Activated effector memory CD4-positive, alpha-beta T cell treated with anti-CD3 and anti-CD28 coated beads, Interleukin-2, amount 50 U/mL, for 16 hours (primary cell): ENCODE results near the gene PHACTR1.

Source experiments
- DNase-seq: peaks from one replicate; pipeline ENCODE4 v3.0.0-alpha.2; 2020

Gene PHACTR1

DNA sequence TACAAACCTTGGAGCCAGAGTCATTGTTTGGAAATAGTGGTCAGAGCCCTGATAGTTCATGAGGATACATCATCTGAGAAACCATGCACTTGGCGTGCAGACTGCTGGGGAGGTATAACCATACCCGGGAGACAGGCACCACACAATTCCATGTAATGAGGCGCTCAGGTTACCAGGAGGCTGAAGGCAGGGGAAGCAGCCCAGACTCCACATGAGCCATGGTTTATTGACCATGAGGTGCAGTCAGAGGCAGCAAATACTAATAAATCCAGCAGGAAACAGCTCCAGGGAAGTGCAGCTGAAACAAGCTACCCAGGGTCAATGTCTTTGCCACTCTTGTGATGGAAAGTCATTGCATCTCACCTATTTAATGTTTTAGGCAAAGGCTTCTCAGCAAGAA, 455.7 kb downstream of the PHACTR1 start:
- no peak for DNase-seq

DNA sequence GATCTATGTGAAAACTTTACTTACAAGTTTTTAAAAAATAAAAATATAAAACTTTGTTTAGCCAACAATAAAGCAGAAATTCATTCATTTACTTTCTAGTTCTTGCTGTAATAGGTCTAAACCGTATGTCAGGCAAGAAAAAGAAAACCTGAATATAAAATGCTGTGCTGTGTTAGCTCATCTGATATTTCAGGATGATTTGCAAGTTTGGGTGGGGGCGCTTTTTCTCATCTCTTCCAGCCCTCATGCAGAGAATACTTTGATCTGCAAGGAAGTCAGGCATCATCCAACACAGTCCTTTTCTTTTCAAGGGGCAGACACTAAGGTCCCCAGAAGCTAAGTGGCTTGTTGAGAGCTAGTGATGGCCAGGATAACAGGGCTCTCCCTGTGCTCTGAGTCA, 458.5 kb downstream of the PHACTR1 start:
- DNase-seq, result no peak

DNA sequence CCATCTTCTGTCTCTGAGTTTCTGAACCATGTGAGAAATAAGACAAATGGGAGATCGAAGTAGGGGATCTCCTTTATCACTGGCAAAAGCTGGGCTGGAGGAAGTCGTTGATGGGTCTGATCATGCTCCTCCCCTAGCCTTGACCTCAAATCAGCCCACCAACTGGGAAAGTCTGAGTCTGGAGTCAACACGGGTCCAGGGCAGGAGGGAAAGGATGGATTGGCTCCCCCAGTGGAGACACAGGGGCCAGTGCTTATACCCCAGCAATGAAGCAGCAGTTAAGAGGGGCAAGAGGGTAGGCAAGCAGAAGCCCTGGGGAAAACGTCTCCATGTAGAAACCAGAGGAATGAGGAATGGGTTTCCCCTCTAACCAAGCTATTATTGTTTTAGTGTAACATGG, 459.2 kb downstream of the PHACTR1 start:
- no peak for DNase-seq

GRCh38 chr6:13177664-13178063, 461.1 kb downstream of the PHACTR1 start:
- DNase-seq, result no peak

DNA sequence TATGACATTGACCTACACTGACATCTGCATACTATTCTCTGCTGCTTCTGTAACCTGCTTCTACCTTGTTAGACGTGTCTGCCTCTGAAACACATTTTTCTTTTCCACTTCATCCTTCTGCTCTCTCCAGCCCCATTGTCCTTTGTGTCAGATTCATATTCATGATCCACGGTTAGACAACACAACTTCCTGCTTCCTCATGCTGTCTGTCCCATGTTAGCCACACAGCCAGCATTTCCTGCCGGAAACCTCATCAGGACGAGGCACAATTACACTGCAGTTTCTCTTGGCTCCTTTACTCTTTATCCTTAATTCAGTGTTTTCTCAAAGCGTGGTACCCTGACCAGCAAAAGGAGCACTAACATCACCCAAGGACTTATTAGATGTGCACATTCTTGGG, 461.5 kb downstream of the PHACTR1 start:
- no peak for DNase-seq

GRCh38 chr6:13180538-13180937, 464.0 kb downstream of the PHACTR1 start:
- no peak for DNase-seq

GRCh38 chr6:13181393-13181792, 464.8 kb downstream of the PHACTR1 start:
- DNase-seq, result no peak

DNA sequence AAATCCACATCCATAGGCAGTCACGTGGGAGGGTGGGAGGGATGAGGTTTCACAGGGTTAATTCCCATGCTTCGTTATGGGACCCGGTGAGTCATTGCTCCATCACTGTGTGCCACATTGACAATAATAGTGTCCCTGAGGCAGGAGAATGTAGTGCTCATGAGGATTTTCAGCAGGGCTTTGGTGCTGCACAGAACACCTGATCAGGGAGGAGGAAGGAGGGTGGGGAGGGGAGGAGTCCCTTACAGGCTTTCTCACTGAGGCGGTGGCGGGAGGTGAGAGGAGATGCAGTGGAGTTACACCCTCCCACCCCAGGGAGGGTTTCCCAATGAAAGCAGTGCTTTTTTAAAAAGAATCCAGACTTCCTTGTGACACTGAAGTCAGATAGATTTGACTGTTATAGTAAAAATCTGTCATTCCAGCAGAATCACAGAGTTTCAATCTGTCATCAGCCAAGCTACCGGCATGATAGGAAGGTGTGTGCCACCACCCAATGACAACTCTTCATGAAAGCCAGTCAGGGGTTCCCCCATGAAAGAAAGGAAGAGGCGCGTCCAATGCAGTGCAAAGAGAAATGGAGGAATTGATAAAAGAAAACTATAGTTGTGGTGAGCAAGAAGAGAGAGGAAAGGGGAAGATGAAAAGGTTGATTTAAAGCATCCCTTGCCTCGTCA, 467.0 kb downstream of the PHACTR1 start:
- DNase-seq, result no peak

GRCh38 chr6:13184089-13184468, 467.5 kb downstream of the PHACTR1 start:
- DNase-seq, result no peak

DNA sequence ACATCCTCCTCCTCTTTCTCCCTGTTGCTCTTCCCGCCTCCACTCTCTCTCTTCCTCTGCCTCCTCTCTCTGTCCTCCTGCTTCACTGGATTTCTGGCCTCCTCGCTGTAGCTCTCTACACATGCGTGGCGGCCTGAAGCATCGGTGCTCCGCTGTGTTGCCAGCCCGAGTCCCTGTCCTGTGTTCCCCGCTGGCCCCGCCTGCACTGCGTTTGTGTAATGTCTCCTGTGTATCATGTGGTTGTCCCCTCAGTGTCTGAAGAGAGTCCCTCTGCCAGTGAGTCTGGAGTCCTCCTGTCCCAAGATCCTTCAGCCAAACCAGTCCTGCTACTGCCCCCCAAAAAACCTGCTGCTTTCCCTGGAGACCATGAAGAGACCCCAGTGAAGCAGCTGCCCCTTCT, 468.0 kb downstream of the PHACTR1 start:
- no peak for DNase-seq

DNA sequence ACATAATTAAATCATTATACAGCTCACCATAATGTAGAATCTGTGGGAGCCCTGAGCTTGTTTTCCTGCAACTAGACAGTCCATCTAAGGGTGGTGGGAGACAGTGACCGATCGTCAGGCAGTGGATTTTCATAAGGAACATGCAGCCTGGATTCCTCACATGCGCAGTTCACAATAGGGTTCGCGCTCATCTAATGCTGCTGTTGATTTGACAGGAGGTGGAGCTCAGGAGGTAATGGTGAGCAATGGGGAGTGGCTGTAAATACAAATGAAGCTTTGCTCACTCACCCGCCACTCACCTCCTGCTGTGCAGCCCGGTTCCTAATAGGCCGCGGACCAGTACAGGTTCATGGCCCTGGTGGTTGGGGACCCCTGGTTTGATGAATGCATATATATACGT, 470.3 kb downstream of the PHACTR1 start:
- no peak for DNase-seq

DNA sequence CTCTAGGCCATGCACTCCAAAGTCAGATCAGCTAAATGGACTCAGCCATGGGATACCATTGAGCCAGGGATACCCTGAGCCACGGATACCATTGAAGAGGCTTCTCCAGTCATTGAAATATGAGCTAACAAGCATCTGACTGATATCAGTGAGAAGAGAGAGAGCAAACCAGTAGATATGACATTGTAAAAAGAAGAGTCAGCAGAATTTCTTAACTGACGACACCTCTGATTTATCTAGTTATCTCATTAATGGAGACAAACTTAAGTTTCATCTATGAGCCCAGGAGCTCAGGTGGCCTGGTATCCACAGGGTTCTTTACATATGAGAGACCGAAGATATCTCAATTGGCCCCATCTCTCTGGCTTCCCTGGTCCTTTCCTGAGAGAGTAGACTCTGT, 471.1 kb downstream of the PHACTR1 start:
- DNase-seq, result no peak

GRCh38 chr6:13188306-13188705, 471.7 kb downstream of the PHACTR1 start:
- DNase-seq, result no peak

- DNase-seq, result no peak
These were observed 473.1 kb downstream of the PHACTR1 start for GRCh38 chr6:13189710-13190109.

GRCh38 chr6:13190376-13190775, 473.8 kb downstream of the PHACTR1 start:
- DNase-seq, result no peak

DNA sequence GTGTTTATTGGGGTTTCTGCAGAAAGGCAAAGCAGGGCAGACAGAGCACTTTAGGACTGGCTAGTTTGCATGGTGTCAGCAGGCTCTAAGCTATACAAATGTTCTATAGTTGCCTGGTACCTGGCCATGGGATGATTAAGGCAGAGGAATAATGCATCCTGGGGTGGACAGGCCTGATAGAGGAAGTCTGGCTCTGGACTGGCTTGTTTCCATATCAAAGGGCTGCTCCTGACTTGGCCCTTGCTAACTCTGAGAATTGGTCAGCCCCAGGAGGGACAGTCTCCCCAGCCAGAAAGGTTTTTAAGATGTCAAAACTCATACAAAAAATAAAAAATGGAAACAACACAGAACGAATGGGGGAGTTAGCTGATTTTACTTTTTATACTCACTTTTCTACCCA, 474.9 kb downstream of the PHACTR1 start:
- DNase-seq, result no peak

GRCh38 chr6:13194852-13195251, 478.3 kb downstream of the PHACTR1 start:
- DNase-seq, result no peak

DNA sequence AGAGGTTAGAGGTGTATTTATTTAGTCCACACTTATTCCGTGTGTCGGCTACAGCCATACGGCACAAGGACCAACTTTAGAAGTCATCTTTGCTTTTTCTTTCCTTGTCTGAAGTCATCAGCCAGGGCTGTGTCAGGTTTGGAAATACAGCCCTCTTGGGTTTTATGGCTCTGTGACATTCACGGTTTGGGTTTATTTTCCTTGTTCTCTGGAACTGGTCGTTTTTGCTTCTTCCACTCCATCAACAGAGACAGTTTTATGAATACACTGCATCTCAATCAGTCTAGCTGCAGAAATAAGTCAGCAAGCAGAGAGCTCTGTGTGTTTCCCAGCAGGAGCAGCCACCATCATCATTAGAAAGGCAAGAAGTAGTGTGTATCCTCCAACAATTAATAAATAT, 479.2 kb downstream of the PHACTR1 start:
- no peak for DNase-seq

- no peak for DNase-seq
These were observed 481.6 kb downstream of the PHACTR1 start for GRCh38 chr6:13198168-13198567.

DNA sequence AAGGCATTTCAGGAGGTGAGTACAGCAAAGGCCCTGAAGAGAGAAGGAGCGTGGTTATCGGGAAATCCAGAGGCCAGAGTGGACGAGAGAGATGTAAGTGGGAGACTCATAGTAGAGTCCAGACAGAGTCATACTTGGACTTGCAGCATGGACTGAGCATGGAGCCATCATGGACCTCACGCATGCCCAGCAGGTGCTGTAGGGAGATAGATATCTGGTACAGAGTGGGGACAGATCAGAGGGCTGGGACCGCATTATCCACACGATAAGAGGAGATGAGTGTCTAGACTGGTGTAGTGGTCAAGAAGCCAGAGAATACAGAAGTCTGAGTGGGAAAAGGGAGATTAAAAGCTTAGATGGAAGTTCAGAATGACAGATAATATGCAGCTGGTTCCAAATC, 484.8 kb downstream of the PHACTR1 start:
- DNase-seq, result no peak

DNA sequence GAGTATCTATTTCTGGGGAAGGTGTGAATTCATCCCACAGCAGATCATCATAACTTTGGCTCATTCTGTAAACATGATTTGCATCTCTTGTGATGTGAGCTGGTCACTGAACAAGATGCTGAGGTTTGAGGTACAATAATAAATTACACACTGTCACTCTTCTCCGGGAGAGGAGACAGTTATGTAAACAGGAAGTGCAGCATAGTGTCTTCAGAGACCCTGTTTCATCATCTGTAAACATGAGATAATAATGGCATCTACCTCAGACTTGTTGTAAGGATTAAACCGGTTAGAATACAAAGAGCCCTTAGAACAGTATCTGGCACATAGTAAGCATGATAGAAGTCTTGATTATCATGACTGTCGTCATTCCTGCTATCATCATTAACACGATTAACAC, 486.6 kb downstream of the PHACTR1 start:
- no peak for DNase-seq

DNA sequence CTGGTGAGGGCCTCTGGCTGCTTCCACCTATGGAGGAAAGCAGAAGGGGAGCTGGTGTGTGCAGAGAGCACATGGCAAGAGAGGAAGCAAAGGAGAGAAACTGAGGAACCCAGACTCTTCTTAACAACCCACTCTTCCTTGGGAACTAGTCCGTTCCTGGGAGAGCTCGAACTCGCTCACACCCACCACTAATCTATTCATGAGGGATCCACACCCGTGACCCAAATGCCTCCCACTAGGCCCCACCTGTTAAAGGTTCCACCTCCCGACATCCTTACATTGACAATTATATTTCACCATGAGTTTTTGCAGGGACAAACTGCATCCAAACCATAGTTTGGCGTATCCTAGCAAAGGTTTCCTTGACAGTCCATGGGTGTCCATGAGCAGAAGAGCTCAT, 488.5 kb downstream of the PHACTR1 start:
- no peak for DNase-seq

DNA sequence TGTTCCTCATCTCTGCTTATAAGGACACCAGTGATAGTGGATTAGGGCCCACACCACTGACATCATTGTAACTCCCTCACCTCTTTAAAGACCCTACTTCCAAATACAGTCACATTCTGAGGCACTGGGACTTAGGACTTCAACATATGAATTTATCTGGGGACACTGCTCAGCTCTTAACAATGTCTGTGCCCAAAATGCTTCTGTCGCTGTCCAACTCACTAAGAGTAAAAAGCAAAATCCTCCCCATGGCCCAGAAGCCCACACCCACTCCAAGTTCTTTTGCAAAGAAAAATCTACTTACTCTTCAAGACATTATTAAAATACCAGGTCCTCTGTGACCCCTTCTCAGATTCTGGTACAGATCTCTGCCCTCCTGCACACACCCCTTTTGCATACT, 495.5 kb downstream of the PHACTR1 start:
- DNase-seq, result no peak

DNA sequence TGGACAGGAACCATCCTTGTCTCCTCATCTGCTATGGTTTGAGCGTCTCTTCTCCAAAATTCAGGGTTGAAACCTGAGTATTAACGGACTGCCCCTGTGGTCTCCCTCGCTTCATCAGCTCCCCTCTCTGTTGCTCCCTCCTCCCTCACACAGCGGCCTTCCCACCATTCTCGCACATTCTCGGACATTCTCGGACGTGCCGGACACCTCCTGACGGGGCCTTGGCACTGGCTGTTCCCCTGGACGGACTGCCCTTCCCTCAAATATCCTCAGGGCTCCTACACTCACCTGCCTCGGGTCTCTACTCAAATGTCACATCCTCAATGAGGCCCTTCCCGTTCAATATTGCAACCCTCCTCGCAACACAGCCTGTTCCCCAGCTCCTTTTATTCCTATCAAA, 496.0 kb downstream of the PHACTR1 start:
- no peak for DNase-seq

DNA sequence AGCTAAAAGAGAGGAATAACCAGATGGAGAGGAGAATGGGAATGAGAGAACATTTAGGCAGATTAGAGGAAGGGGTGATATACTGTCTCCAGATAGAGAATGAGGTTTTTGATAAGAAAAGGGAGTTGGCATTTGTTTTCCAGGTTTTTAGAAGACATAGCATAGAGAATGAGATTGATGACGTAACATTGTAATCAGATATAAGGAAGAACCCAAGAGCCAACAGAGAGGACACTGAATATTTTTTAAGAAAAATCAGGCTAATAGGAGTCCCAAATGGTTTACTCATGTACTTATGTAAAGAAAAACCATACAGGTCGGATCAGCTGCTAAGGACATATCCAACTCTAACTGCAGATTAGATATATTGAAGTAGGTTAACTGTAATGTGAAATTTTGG, 498.8 kb downstream of the PHACTR1 start:
- DNase-seq, result no peak
